Endothelial cell of umbilical vein (primary cell): ENCODE data around the gene PSPC1. TPM values are rescaled to one million over a fixed set of nuclear protein-coding genes. Genes with fewer than 3 reads are reported as not detected.

Source experiments
- BruUV-seq: library from RNA; stranded (reverse); fragments of 400-500 nt; replicated peaks from 2 replicates; lab custom pipeline; 2021; lab: Mats Ljungman, UMichigan
- CTCF ChIA-PET: fragments of 300-600, 350-600 bp; sonication (Branson Sonifier 250); formaldehyde crosslinking; loops from one replicate; lab custom pipeline; 2021; ENCODE audit warnings: antibody characterized with exemption, inconsistent platforms; lab: Charles Lee
- POLR2A ChIA-PET: fragments of 300-600, 350-600 bp; sonication (Branson Sonifier 250); formaldehyde crosslinking; loops from one replicate; lab custom pipeline; 2021; ENCODE audit warnings: antibody characterized with exemption, inconsistent platforms; lab: Charles Lee
- DNase-seq: peaks from one replicate; pipeline ENCODE4 v3.0.0-alpha.2; 2011; ENCODE audit warnings: low read depth, low spot score
- FAIRE-seq: peaks from 2 replicates; lab custom pipeline; 2011; peaks lifted over from hg19 to GRCh38; lab: Jason Lieb, UNC
- H2AFZ ChIP-seq: 2 replicates; pipeline ENCODE4 v1.6.0; 2012; ENCODE audit warnings: low read depth, low read length, control low read depth, inconsistent platforms
- H3K27ac ChIP-seq: 2 replicates; pipeline ENCODE4 v1.5.1; 2011; ENCODE audit warnings: low read depth, mild to moderate bottlenecking, control low read depth, low read length, moderate library complexity; ENCODE audit not compliant: insufficient read depth
- H3K27me3 ChIP-seq, 2 experiments: 2 replicates each; pipeline versions ENCODE4 v1.6.0 to v1.6.1; 2011; ENCODE audit warnings: low read length in 2 of 2, mixed read lengths in 1 of 2; ENCODE audit not compliant: control insufficient read depth in 2 of 2, insufficient read depth in 2 of 2
- H3K36me3 ChIP-seq, 2 experiments: 2 replicates in 1 of 2; 3 replicates in 1 of 2; pipeline ENCODE4 v1.5.1; 2011; ENCODE audit warnings: low read length in 2 of 2, mild to moderate bottlenecking in 1 of 2, moderate library complexity in 1 of 2; ENCODE audit not compliant: control insufficient read depth in 2 of 2, insufficient read depth in 2 of 2; ENCODE audit errors: extremely low read depth in 1 of 2
- H3K4me1 ChIP-seq: 3 replicates; pipeline ENCODE4 v1.5.1; 2011; ENCODE audit warnings: mild to moderate bottlenecking, low read length; ENCODE audit not compliant: control insufficient read depth, insufficient read depth; ENCODE audit errors: extremely low read depth
- H3K4me2 ChIP-seq: 2 replicates; pipeline ENCODE4 v1.6.1; 2011; ENCODE audit warnings: low read length, control low read depth, mixed read lengths; ENCODE audit not compliant: insufficient read depth
- H3K4me3 ChIP-seq, 3 experiments: fragments of 200-600 bp in 1 of 3; sonication (generic), shearing (Covaris generic) in 1 of 3; replicated peaks in 1 of 3; 2 replicates each; pipeline ENCODE4 v1.5.1; 2011 to 2016; ENCODE audit warnings: control low read depth in 3 of 3, low read length in 3 of 3, mild to moderate bottlenecking in 2 of 3, inconsistent platforms in 1 of 3, low read depth in 1 of 3, moderate library complexity in 1 of 3; ENCODE audit not compliant: insufficient read depth in 1 of 3
- H3K79me2 ChIP-seq: 2 replicates; pipeline ENCODE4 v1.6.0; 2012; ENCODE audit warnings: low read length, inconsistent platforms; ENCODE audit not compliant: control insufficient read depth, insufficient read depth
- H3K9ac ChIP-seq: replicated peaks from 2 replicates; pipeline ENCODE3; 2011; ENCODE audit warnings: low read length, control low read depth; ENCODE audit not compliant: insufficient read depth; ENCODE audit errors: extremely low read depth
- H3K9me1 ChIP-seq: replicated peaks from 3 replicates; pipeline ENCODE4 v1.6.0; 2011; ENCODE audit warnings: mild to moderate bottlenecking, low read length; ENCODE audit not compliant: control insufficient read depth, insufficient read depth; ENCODE audit errors: extremely low read depth
- H3K9me3 ChIP-seq: replicated peaks from 2 replicates; pipeline ENCODE4 v1.5.1; 2012; ENCODE audit warnings: low read length, inconsistent platforms; ENCODE audit not compliant: control insufficient read depth, insufficient read depth
- H4K20me1 ChIP-seq: replicated peaks from 2 replicates; pipeline ENCODE3; 2011; ENCODE audit warnings: mild to moderate bottlenecking, low read length; ENCODE audit not compliant: control insufficient read depth, insufficient read depth; ENCODE audit errors: extremely low read depth
- GATA2 ChIP-seq: IDR thresholded peaks from 2 replicates; pipeline ENCODE4 v1.7.0; 2011; ENCODE audit warnings: low read depth, mild to moderate bottlenecking, moderate library complexity, mixed read lengths, low read length; ENCODE audit not compliant: insufficient read length, insufficient read depth
- MYC ChIP-seq: IDR thresholded peaks from one replicate; pipeline ENCODE4 v1.6.1; 2011; ENCODE audit warnings: mild to moderate bottlenecking, low read depth, low read length
- POLR2A ChIP-seq: IDR thresholded peaks from 2 replicates; pipeline ENCODE4 v1.6.1; 2012; ENCODE audit warnings: low read depth, mild to moderate bottlenecking, control low read depth, low read length
- dilution Hi-C: fragments of 300-500 bp; cut with MboI; formaldehyde crosslinking; loops from one replicate; pipeline ENCODE4 v1.15.0; 2019; ENCODE audit warnings: low sequenced_read_pairs; ENCODE audit not compliant: extremely low pct_ligation_motif_present
- intact Hi-C: fragments of 100-400 bp; cut with micrococcal nuclease; formaldehyde crosslinking; loops from one replicate; pipeline ENCODE4 v1.10.0; 2022
- polyA plus RNA-seq, 4 experiments: library from polyadenylated mRNA; depleted of rRNA in 3 of 4; stranded (reverse) in 3 of 4; unstranded in 1 of 4; fragments of >200 nt; gene quantifications; 2 replicates each; pipeline versions ENCODE4 v1.2.1 to v1.2.3, GENCODE V29; 2011 to 2012; ENCODE audit warnings: missing spikeins in 1 of 4
- total RNA-seq: library from RNA; stranded (reverse); gene quantifications from 2 replicates; pipeline ENCODE4 v1.2.3, GENCODE V29; 2021
- TF ChIP-seq, protein P1 (sequence below), 2 donors: IDR thresholded peaks; 1 replicate in 1 of 2; 2 replicates in 1 of 2; pipeline ENCODE4 v1.5.1; 2011; ENCODE audit warnings: low read length in 2 of 2, mild to moderate bottlenecking in 2 of 2, moderate library complexity in 2 of 2, control low read depth in 1 of 2, inconsistent platforms in 1 of 2, low read depth in 1 of 2; ENCODE audit not compliant: insufficient read depth in 1 of 2; ENCODE audit errors: extremely low read depth in 1 of 2
- TF ChIP-seq, protein P2 (sequence below): IDR thresholded peaks from 2 replicates; pipeline ENCODE4 v1.6.1; 2011; ENCODE audit not compliant: insufficient read depth, insufficient read length

The PSPC1 gene
- total and polyA plus RNA-seq, 2 donors (not counting 3 experiments of a cell fraction or from before 2014, with no cell fraction given): 22.8 to 55.7 TPM

DNA sequence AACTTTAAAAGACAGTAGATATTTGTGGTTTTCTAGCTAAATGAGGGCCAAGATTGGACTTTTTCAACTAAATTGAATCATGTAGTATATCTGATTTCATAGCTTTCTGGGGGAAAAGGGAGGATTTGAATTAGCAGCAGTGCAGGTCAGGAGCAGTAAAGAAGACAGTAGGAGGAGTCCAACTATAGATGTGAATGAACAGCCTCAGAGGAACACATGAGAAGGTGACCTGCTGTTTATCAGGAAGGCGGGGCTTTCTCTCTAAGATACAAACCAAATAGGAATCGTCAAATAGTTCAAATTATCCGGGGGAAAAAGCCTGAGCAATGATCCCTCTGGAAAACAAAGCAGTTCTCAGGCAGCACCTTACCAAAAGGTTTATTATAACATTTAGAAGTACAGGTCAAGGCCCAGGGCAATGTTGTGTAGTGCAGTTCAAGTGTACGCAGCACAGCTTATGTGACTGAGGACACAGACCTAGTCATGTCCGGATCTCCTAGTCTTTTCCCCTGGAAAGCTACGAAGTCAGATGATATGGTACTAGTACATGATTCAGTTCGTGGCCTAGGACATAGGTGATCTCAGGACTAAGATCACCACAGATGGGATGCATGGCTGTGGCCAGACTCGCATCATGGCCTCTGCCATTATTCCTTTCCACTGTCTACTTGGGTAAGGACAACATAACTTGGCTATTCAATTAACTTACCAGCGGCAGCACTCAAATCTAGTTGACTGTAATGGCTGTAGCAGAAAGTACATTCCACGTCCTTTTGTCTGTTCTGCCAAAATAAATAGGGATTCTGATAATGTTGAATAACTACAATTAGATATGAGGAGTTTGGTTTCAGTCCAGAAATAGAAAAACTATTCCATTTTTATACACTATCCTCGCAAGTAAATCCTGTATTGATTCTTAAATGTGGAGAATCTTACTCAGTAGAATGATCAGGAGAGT is 109.0 kb downstream of the PSPC1 start:
- no peak overlapping the region for H3K4me2 ChIP-seq
- no peaks in the 10 kb centered on the region for H3K9me1 ChIP-seq
- FAIRE-seq (no peak), DNase-seq (peak; percentile 26)
- H3K79me2 ChIP-seq: peaks cover 7% of the 10 kb centered on the region
- H3K27ac ChIP-seq: peak overlapping the region; percentile 12
- H4K20me1 ChIP-seq: no peaks in the 10 kb centered on the region
- H3K4me1 ChIP-seq: peaks cover 22% of the 10 kb centered on the region
- POLR2A ChIA-PET: interaction anchor here (0.7 kb wide), 1 partner anchor 14 kb away, joined by 8 read pairs; no protein-coding TSS in a partner anchor
- H3K4me3 ChIP-seq: no peak overlapping the region
- H3K9me3 ChIP-seq: no peaks in the 10 kb centered on the region
- dilution Hi-C loops: no loop called here
- H3K36me3 ChIP-seq: peaks cover 14 to 18% of the 10 kb centered on the region in 2 experiments
- no peak overlapping the region for H3K9ac ChIP-seq
- no TSS peak for BruUV-seq
- no peak overlapping the region for H2AFZ ChIP-seq
- TF ChIP-seq, protein P1, sequence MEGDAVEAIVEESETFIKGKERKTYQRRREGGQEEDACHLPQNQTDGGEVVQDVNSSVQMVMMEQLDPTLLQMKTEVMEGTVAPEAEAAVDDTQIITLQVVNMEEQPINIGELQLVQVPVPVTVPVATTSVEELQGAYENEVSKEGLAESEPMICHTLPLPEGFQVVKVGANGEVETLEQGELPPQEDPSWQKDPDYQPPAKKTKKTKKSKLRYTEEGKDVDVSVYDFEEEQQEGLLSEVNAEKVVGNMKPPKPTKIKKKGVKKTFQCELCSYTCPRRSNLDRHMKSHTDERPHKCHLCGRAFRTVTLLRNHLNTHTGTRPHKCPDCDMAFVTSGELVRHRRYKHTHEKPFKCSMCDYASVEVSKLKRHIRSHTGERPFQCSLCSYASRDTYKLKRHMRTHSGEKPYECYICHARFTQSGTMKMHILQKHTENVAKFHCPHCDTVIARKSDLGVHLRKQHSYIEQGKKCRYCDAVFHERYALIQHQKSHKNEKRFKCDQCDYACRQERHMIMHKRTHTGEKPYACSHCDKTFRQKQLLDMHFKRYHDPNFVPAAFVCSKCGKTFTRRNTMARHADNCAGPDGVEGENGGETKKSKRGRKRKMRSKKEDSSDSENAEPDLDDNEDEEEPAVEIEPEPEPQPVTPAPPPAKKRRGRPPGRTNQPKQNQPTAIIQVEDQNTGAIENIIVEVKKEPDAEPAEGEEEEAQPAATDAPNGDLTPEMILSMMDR (IDR thresholded peaks at IDR 0.05; ENCODE audit: extremely low read depth in 1 of 2, insufficient read depth in 1 of 2, low read depth in 1 of 2, low read length in 2 of 2): no peak
- TF ChIP-seq GATA2 (no peak), POLR2A (no peak), MYC (no peak)
- TF ChIP-seq, protein P2, sequence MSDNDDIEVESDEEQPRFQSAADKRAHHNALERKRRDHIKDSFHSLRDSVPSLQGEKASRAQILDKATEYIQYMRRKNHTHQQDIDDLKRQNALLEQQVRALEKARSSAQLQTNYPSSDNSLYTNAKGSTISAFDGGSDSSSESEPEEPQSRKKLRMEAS: no peak
- no peaks in the 10 kb centered on the region for H3K27me3 ChIP-seq
- CTCF ChIA-PET: no interaction called here
- intact Hi-C loops: loop anchor here (10.0 kb wide), 1 partner anchor 111 kb away; the partner anchor contains the start of gene PSPC1
